Ovary (tissue), 3 donors: ENCODE results near the gene AURKA.

Experiments used
- POLR2A ChIP-seq: fragments of 450-650 bp; IDR thresholded peaks from one replicate; pipeline ENCODE4 v1.6.1; 2017; ENCODE audit warnings: antibody characterized with exemption, mild to moderate bottlenecking, moderate library complexity
- TF ChIP-seq, protein P1 (sequence below), 3 donors: fragments of 450-650 bp in 2 of 3; fragments of 200-600 bp in 1 of 3; IDR thresholded peaks; one replicate each; pipeline versions ENCODE4 v1.5.1 to v1.8.0; 2016 to 2022; ENCODE audit warnings: antibody characterized with exemption in 3 of 3, mild to moderate bottlenecking in 1 of 3
- donor health status: DM: no; HTN: no; CAD: no.

- TF ChIP-seq POLR2A = no peak
- TF ChIP-seq, protein P1, sequence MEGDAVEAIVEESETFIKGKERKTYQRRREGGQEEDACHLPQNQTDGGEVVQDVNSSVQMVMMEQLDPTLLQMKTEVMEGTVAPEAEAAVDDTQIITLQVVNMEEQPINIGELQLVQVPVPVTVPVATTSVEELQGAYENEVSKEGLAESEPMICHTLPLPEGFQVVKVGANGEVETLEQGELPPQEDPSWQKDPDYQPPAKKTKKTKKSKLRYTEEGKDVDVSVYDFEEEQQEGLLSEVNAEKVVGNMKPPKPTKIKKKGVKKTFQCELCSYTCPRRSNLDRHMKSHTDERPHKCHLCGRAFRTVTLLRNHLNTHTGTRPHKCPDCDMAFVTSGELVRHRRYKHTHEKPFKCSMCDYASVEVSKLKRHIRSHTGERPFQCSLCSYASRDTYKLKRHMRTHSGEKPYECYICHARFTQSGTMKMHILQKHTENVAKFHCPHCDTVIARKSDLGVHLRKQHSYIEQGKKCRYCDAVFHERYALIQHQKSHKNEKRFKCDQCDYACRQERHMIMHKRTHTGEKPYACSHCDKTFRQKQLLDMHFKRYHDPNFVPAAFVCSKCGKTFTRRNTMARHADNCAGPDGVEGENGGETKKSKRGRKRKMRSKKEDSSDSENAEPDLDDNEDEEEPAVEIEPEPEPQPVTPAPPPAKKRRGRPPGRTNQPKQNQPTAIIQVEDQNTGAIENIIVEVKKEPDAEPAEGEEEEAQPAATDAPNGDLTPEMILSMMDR (IDR thresholded peaks at IDR 0.05) = no peak
Observed at GRCh38 chr20:56411759-56412472, 19.9 kb upstream of the AURKA start, which contains the start of gene CASS4.
